Gastrocnemius medialis (tissue), 4 donors: ENCODE data around the gene PHF23. TPM values are rescaled to one million over a fixed set of nuclear protein-coding genes. Genes with fewer than 3 reads are reported as not detected.

ENCODE experiments used
- ATAC-seq, 2 donors: fragments of 150-250 bp; one replicate each; pipeline ENCODE4 v1.9.1; 2016
- DNase-seq, 2 donors: peaks; one replicate each; pipeline ENCODE4 v3.0.0-alpha.2; 2019
- H3K27ac ChIP-seq, 4 donors: fragments of 200-600 bp; sonication (generic); 1 replicate in 1 of 4; 2 replicates in 3 of 4; pipeline ENCODE4 v1.5.1; 2016 to 2018; ENCODE audit warnings: mild to moderate bottlenecking in 2 of 4, moderate library complexity in 1 of 4
- H3K27me3 ChIP-seq, 3 donors: fragments of 200-600 bp; sonication (generic) in 2 of 3; 1 replicate in 1 of 3; 2 replicates in 2 of 3; pipeline versions ENCODE4 v1.5.1 to v1.6.0; 2016 to 2019; ENCODE audit warnings: mild to moderate bottlenecking in 1 of 3, moderate library complexity in 1 of 3
- H3K36me3 ChIP-seq, 2 donors: fragments of 200-600 bp; sonication (generic) in 1 of 2; one replicate each; pipeline ENCODE4 v1.5.1; 2017 to 2018
- H3K4me1 ChIP-seq, 2 donors: fragments of 200-600 bp; sonication (generic) in 1 of 2; one replicate each; pipeline ENCODE4 v1.5.1; 2016 to 2017; ENCODE audit warnings: mild to moderate bottlenecking in 2 of 2
- H3K4me3 ChIP-seq, 4 donors: fragments of 200-600 bp; sonication (generic) in 3 of 4; 1 replicate in 1 of 4; 2 replicates in 3 of 4; pipeline ENCODE4 v1.5.1; 2016 to 2019; ENCODE audit warnings: mild to moderate bottlenecking in 2 of 4
- H3K9me3 ChIP-seq, 3 donors: fragments of 200-600 bp; sonication (generic) in 2 of 3; 1 replicate in 1 of 3; 2 replicates in 2 of 3; pipeline ENCODE4 v1.5.1; 2016 to 2019
- CTCF ChIP-seq, 5 experiments: fragments of 450-650 bp in 3 of 5; fragments of 200-600 bp in 2 of 5; sonication (generic) in 2 of 5; IDR thresholded peaks in 4 of 5; conservative IDR thresholded peaks in 1 of 5; 1 replicate in 4 of 5; 2 replicates in 1 of 5; pipeline ENCODE4 v1.5.1; 2016 to 2019; ENCODE audit warnings: antibody characterized with exemption in 5 of 5, mild to moderate bottlenecking in 3 of 5, moderate library complexity in 3 of 5
- POLR2A ChIP-seq, 2 donors: fragments of 450-650 bp; IDR thresholded peaks; one replicate each; pipeline ENCODE4 v1.6.1; 2017; ENCODE audit warnings: antibody characterized with exemption in 2 of 2, mild to moderate bottlenecking in 2 of 2, moderate library complexity in 2 of 2
- in situ Hi-C, 4 donors: fragments of 200-750 bp; cut with MboI; loops; one replicate each; pipeline versions ENCODE4 v1.15.0 to v1.8.0; 2017; ENCODE audit warnings: low sequenced_read_pairs in 4 of 4
- intact Hi-C: fragments of 100-400 bp; cut with DNase I; formaldehyde crosslinking; loops from one replicate; pipeline ENCODE4 v1.15.1; 2023; ENCODE audit warnings: low total_unique reads
- total RNA-seq, 4 donors: library from RNA; depleted of rRNA; stranded (reverse); fragments of >200 nt; gene quantifications; one replicate each; pipeline versions ENCODE4 v1.1.0 to v1.2.3, GENCODE V29; 2016

Gene PHF23
- total RNA-seq, 4 donors from 2014 or later = 16.9 to 31.8 (median 24.1) TPM

GRCh38 chr17:7224110-7224509, 15.1 kb downstream of the PHF23 start:
- peaks cover 0 to 81% of the 10 kb centered on the region in 2 donors for H3K36me3 ChIP-seq
- no peaks in the 10 kb centered on the region for H3K27me3 ChIP-seq
- intact Hi-C loops = no loop called here
- TF ChIP-seq POLR2A (IDR thresholded peaks at IDR 0.05) (no peak), CTCF (IDR thresholded peaks at IDR 0.05 in 4 of 5, conservative IDR thresholded peaks at IDR 0.05 in 1 of 5) (no peak)
- H3K4me3 ChIP-seq = no peak overlapping the region
- ATAC-seq (no peak), DNase-seq (no peak)
- H3K4me1 ChIP-seq = peaks cover 28 to 42% of the 10 kb centered on the region in 2 donors
- no peaks in the 10 kb centered on the region for H3K9me3 ChIP-seq
- H3K27ac ChIP-seq = peak overlapping the region in 2 of 4 donors; percentile 17 to 50
- in situ Hi-C loops = no loop called here

GRCh38 chr17:7223375-7223774, 15.9 kb downstream of the PHF23 start:
- DNase-seq (no peak), ATAC-seq (no peak)
- TF ChIP-seq POLR2A (IDR thresholded peaks at IDR 0.05) (no peak), CTCF (IDR thresholded peaks at IDR 0.05 in 4 of 5, conservative IDR thresholded peaks at IDR 0.05 in 1 of 5) (no peak)
- in situ Hi-C loops = no loop called here
- no peak overlapping the region for H3K4me3 ChIP-seq
- H3K4me1 ChIP-seq = peaks cover 33 to 46% of the 10 kb centered on the region in 2 donors
- peaks cover 0 to 75% of the 10 kb centered on the region in 2 donors for H3K36me3 ChIP-seq
- no peaks in the 10 kb centered on the region for H3K27me3 ChIP-seq
- H3K9me3 ChIP-seq = no peaks in the 10 kb centered on the region
- intact Hi-C loops = no loop called here
- peak overlapping the region in 3 of 4 donors; percentile 4 to 99 (median 17) for H3K27ac ChIP-seq

GRCh38 chr17:7222972-7223292, 16.3 kb downstream of the PHF23 start:
- TF ChIP-seq POLR2A (IDR thresholded peaks at IDR 0.05) (no peak), CTCF (IDR thresholded peaks at IDR 0.05 in 4 of 5, conservative IDR thresholded peaks at IDR 0.05 in 1 of 5) (no peak)
- H3K4me1 ChIP-seq = peaks cover 37 to 50% of the 10 kb centered on the region in 2 donors

GRCh38 chr17:7222093-7222971, 16.9 kb downstream of the PHF23 start:
- Histone ChIP-seq H3K27ac (peak overlapping the region in 3 of 4 donors; percentile 94 to 99 (median 98)), H3K4me1 (peaks cover 41 to 55% of the 10 kb centered on the region in 2 donors), H3K9me3 (no peaks in the 10 kb centered on the region), H3K27me3 (no peaks in the 10 kb centered on the region), H3K4me3 (no peak overlapping the region), H3K36me3 (peaks cover 0 to 67% of the 10 kb centered on the region in 2 donors)
- TF ChIP-seq CTCF (IDR thresholded peaks at IDR 0.05 in 4 of 5, conservative IDR thresholded peaks at IDR 0.05 in 1 of 5) (no peak), POLR2A (IDR thresholded peaks at IDR 0.05) (no peak)
- in situ Hi-C loops = no loop called here
- ATAC-seq (no peak), DNase-seq (no peak)
- intact Hi-C loops = no loop called here

More at GRCh38 chr17:7222972-7223292, 16.3 kb downstream of the PHF23 start:
- ATAC-seq (no peak), DNase-seq (no peak)
- in situ Hi-C loops = no loop called here
- no peak overlapping the region for H3K4me3 ChIP-seq
- peaks cover 0 to 70% of the 10 kb centered on the region in 2 donors for H3K36me3 ChIP-seq
- intact Hi-C loops = no loop called here
- peak overlapping the region in 1 of 4 donors; percentile 99 for H3K27ac ChIP-seq
- no peaks in the 10 kb centered on the region for H3K27me3 ChIP-seq
- H3K9me3 ChIP-seq = no peaks in the 10 kb centered on the region
